ENCODE measurements around the gene AFAP1L1. TPM values are rescaled to one million over a fixed set of nuclear protein-coding genes. Genes with fewer than 3 reads are reported as not detected.

AFAP1L1 gene
- total and polyA plus RNA-seq, 10 of the 15 experiments (the other 5 are each of a cell fraction or from before 2014, with no cell fraction given) = 0.11 TPM; not detected in 9

DNA sequence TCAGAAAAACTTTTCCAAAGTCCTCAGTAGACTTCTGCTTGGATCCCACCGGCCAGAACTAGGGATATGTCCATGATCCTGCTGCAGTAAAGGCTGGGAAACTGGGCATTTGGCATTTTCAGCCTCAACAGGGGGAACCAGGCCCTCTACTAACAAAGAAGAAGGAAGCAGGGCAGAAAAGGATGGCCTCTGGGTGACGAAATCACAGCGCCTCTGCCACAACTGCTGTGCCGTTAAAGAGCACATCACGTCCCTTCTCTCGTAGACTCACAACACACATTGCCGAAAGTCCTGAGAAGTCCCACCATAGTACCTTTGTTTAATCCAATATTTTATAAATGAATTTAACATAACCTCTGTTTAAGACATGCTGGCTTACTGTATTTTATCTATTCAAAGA, 10.4 kb upstream of the AFAP1L1 start:
- POLR2A ChIA-PET = no interaction called here
- no peaks in the 10 kb centered on the region for H3K79me2 ChIP-seq (ENCODE audit: control insufficient read depth, insufficient read depth, low read length)
- H3K27ac ChIP-seq (ENCODE audit: control insufficient read depth, insufficient read depth) = no peak overlapping the region
- 39% methylated on average over 7 of the region's 7 CpGs for WGBS (ENCODE audit: insufficient coverage, insufficient replicate concordance, low lambda C conversion rate, missing lambda C conversion rate)
- no peak overlapping the region for H3K9ac ChIP-seq (ENCODE audit: control insufficient read depth, insufficient read depth, low read length)
- SMC1A ChIA-PET (ENCODE audit: uncharacterized antibody, unreplicated experiment) = no interaction called here
- RAD21 ChIA-PET (ENCODE audit: unreplicated experiment) = no interaction called here
- no peak for TF ChIP-seq NR2C2 (IDR thresholded peaks at IDR 0.05; ENCODE audit: borderline replicate concordance, control insufficient read depth, insufficient read length, low read depth)
- TF ChIP-seq, protein P1, sequence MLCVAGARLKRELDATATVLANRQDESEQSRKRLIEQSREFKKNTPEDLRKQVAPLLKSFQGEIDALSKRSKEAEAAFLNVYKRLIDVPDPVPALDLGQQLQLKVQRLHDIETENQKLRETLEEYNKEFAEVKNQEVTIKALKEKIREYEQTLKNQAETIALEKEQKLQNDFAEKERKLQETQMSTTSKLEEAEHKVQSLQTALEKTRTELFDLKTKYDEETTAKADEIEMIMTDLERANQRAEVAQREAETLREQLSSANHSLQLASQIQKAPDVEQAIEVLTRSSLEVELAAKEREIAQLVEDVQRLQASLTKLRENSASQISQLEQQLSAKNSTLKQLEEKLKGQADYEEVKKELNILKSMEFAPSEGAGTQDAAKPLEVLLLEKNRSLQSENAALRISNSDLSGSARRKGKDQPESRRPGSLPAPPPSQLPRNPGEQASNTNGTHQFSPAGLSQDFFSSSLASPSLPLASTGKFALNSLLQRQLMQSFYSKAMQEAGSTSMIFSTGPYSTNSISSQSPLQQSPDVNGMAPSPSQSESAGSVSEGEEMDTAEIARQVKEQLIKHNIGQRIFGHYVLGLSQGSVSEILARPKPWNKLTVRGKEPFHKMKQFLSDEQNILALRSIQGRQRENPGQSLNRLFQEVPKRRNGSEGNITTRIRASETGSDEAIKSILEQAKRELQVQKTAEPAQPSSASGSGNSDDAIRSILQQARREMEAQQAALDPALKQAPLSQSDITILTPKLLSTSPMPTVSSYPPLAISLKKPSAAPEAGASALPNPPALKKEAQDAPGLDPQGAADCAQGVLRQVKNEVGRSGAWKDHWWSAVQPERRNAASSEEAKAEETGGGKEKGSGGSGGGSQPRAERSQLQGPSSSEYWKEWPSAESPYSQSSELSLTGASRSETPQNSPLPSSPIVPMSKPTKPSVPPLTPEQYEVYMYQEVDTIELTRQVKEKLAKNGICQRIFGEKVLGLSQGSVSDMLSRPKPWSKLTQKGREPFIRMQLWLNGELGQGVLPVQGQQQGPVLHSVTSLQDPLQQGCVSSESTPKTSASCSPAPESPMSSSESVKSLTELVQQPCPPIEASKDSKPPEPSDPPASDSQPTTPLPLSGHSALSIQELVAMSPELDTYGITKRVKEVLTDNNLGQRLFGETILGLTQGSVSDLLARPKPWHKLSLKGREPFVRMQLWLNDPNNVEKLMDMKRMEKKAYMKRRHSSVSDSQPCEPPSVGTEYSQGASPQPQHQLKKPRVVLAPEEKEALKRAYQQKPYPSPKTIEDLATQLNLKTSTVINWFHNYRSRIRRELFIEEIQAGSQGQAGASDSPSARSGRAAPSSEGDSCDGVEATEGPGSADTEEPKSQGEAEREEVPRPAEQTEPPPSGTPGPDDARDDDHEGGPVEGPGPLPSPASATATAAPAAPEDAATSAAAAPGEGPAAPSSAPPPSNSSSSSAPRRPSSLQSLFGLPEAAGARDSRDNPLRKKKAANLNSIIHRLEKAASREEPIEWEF (IDR thresholded peaks at IDR 0.05; ENCODE audit: insufficient replicate concordance, low read depth, low read length) = no peak
- TF ChIP-seq ZNF207 (IDR thresholded peaks at IDR 0.05; ENCODE audit: borderline replicate concordance) = no peak
- no peak for TF ChIP-seq NFYA (IDR thresholded peaks at IDR 0.05; ENCODE audit: borderline replicate concordance, low read depth, low read length)
- no peak for TF ChIP-seq ZBTB40 (IDR thresholded peaks at IDR 0.05; ENCODE audit: borderline replicate concordance)
- no peak for TF ChIP-seq YBX1 (IDR thresholded peaks at IDR 0.05)
- TF ChIP-seq MXI1 (IDR thresholded peaks at IDR 0.05; ENCODE audit: low read depth, low read length) = no peak
- TF ChIP-seq TCF3 (IDR thresholded peaks at IDR 0.05; ENCODE audit: borderline replicate concordance, insufficient read depth, low read depth, low read length) = no peak
- TF ChIP-seq SMARCA5 (IDR thresholded peaks at IDR 0.05) = no peak
- H2AFZ ChIP-seq (ENCODE audit: control insufficient read depth, low read depth, low read length) = no peak overlapping the region
- DNase-seq (ENCODE audit: low read depth, low spot score) (no peak), FAIRE-seq (no peak), ATAC-seq (no peak)
- no TSS peak for BruUV-seq (replicated peaks)
- no peaks in the 10 kb centered on the region for H3K4me1 ChIP-seq (ENCODE audit: control insufficient read depth, insufficient read depth, low read length)
- no peak overlapping the region for H3K4me2 ChIP-seq (ENCODE audit: control insufficient read depth, insufficient read depth)
- H3K27me3 ChIP-seq (replicated peaks in 1 of 2; ENCODE audit: control insufficient read depth in 2 of 2, insufficient read depth in 2 of 2, low read length in 1 of 2) = no peaks in the 10 kb centered on the region; a peak in 1 of 4 replicates
- in situ Hi-C loops (cut with MboI) (no loop called here), intact Hi-C loops (cut with micrococcal nuclease; ENCODE audit: unreplicated experiment) (no loop called here)
- CTCF ChIA-PET = no interaction called here
- H3K9me3 ChIP-seq (replicated peaks; ENCODE audit: control insufficient read depth, insufficient read depth, low read length) = no peaks in the 10 kb centered on the region
- H3K4me3 ChIP-seq = no peak overlapping the region
- H3K36me3 ChIP-seq (ENCODE audit: control insufficient read depth in 2 of 2, insufficient read depth in 2 of 2, low read length in 1 of 2) = no peaks in the 10 kb centered on the region
- no peaks in the 10 kb centered on the region for H4K20me1 ChIP-seq (ENCODE audit: control insufficient read depth, insufficient read depth)

Data from GM12878 (cell line).